Lower leg skin (tissue), 3 donors: ENCODE measurements around the gene CRISPLD2.

Experiments used
- CTCF ChIP-seq, 3 donors: fragments of 450-650 bp; IDR thresholded peaks; one replicate each; pipeline ENCODE4 v1.5.1; 2016; ENCODE audit warnings: antibody characterized with exemption in 3 of 3, mild to moderate bottlenecking in 3 of 3, moderate library complexity in 2 of 3
- POLR2A ChIP-seq, 2 donors: fragments of 450-650 bp; IDR thresholded peaks; one replicate each; pipeline ENCODE4 v1.6.1; 2016 to 2017; ENCODE audit warnings: antibody characterized with exemption in 2 of 2, mild to moderate bottlenecking in 1 of 2, moderate library complexity in 1 of 2

- no peak for TF ChIP-seq POLR2A (IDR thresholded peaks at IDR 0.05)
- no peak for TF ChIP-seq CTCF (IDR thresholded peaks at IDR 0.05)
These were observed 25.0 kb downstream of the CRISPLD2 start for GRCh38 chr16:84844559-84845495.
